ENCODE data around the gene NSFL1C.
A peak's percentile ranks its signal among the peaks of the same experiment; 100 is the strongest.
"Not testable (repeated sequence)": the region's sequence is repeated elsewhere in the genome, so short reads cannot be mapped to it uniquely, and the experiment has no call there.

NSFL1C gene

DNA sequence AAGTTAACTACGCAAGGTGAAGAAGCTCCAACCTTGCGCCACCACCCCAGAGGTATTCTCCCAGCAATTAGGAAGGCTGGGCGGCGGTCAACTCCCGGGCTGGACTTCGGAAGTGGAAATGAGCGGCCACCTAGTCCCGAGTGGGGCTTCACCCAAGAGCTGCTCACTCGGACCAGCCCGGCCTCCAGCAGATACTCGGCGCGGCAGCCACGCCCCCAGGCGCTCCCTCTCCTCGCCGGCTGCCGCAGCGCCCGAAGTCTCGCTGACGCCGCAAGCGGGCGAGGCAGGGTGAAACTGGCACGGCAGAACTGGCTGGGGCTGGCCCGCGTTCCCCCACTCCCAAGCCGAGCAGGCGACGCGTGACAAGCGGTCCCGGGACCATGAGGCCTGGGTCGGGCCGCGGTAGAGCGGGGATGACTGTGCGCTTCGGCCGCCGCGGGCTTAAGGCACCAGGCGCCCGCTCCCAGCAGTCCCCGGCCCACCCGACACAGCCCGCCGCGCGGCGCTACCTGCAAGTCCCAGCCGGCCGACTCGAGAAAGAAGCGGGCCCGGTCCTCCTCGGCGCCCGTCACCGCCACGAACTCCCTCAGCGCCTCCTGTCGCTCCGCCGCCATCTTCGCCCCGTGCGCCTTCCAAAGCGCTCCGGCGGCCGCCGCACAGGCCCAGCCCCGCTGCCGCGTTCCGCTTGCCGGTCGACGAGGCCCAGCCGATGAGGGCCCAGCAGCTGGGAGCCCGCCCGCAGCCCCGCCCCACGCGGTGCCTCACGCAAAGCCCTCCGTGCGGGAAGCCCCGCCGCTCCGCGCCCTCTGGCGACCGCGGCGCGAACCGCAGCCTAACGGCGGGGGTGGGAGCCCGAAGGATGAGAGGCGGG lies at the start of gene NSFL1C:
NSFL1C (minus strand) TSS at position 639 of the 871 bp plus-strand sequence; CDS start at position 614, 25 bp downstream.
- DNase-seq, result peak; percentile 40

DNA sequence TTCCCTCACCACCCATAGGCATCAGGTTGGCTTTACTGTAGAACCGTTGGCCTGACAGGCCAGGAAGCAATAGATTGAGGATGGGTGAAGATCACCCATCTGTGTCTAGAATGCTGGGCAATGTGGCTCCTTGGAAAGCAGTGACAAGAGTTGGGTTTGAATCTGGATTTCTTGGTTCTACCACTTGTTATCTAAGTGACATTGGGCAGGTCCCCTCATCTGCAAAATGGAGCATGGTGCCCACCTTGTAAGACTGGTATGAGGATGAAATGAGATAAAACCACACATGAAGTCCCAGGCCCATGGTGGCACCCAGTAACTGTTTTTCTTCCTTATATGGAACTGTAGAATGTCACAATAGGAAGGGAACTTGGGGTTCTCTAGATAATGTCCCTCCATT lies 47.2 kb upstream of the NSFL1C start:
- DNase-seq, result no peak

DNA sequence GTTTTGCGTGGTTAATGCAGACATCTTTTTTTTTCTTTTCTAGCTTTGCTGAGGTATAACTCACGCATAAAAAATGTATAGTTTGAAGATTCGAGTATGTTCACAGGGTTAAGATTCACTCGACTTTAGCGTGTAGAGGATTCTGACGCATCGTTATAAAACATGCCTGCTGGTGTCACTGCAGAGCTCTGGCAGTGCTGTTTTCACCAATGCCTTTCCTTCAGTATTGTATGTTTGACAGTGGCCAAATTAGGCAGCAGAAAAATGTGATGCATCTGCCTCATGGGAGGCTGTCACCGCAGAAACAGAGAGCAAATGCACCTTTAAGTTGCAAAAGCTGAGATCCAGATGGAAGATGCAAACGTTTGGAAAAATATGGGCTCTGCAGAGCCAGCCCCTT lies 42.6 kb upstream of the NSFL1C start:
- no peak for DNase-seq

DNA sequence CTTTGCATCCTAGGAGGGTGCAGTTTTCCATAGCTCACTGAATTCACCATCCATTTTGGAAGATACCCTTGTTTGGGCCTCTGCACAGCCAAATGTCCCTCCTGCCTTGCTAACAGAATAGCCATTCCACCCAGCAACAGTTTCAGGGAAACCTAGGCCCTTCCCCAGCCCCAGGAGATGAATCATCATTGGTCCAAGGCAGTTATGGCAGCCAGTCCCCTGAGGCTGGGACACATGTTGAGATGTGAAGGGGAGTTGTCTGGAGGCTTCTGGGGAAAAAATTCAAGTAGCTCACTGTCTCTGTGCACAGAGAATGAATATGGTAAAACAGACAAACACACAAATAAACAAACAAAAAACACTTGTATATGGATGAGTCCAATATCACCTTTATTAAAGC lies 41.9 kb upstream of the NSFL1C start:
- DNase-seq, result no peak

DNA sequence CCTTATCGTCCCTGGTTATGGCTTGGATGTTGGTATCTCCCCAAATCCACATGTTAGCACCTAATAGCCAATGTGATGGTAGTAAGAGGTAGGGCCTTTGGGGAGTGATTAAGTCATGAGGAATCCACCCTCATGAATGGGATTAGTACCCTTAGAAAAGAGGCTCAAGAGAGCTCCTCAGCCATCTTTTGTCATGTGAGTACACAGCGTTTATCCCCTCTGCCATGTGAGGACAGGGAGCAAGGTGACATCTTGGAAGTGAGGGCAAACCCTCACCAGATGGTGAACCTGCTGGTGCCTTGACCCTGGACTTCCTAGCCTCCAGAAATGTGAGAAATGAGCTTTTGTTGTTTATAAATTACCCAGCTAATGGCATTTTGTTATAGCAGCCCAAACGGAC lies 40.6 kb upstream of the NSFL1C start:
- no peak for DNase-seq

DNA sequence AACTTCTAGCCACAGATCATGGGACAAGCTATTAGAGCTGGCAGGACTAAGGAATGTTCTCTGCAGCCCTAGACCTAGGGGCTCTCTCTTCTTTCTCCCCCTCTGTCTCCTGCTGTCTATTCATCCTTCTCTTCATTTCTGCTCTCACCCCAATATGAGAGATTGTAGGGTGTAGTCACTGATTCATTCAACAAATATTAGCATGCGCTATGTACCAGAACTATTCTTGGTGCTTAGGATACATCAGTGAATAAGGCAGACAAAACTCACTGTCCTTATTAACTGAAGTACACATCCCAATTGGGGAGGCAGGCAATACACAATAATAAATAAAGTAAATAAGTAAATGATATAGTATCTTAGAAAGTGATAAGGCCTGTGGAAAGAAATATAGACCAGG lies 39.2 kb upstream of the NSFL1C start:
- no peak for DNase-seq

DNA sequence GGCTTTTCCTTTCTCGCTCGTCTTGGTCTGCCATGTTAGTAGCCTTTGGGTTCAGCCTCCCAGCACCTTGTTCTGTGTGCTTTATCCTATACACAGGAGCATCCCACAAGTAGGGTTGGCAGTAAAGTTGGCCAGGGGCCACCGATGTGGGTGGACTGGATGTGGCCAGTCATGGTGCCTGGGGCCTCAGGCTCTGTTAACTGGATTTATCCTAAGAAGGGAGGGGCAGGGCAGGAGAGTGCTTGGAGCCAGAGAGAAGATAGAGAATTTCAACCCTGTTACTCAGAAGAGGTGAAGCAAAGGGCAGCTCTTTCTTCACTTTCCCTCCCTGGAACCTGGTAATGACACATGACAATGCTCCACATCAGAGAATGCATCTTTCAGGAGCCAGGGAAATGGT lies 38.7 kb upstream of the NSFL1C start:
- no peak for DNase-seq

DNA sequence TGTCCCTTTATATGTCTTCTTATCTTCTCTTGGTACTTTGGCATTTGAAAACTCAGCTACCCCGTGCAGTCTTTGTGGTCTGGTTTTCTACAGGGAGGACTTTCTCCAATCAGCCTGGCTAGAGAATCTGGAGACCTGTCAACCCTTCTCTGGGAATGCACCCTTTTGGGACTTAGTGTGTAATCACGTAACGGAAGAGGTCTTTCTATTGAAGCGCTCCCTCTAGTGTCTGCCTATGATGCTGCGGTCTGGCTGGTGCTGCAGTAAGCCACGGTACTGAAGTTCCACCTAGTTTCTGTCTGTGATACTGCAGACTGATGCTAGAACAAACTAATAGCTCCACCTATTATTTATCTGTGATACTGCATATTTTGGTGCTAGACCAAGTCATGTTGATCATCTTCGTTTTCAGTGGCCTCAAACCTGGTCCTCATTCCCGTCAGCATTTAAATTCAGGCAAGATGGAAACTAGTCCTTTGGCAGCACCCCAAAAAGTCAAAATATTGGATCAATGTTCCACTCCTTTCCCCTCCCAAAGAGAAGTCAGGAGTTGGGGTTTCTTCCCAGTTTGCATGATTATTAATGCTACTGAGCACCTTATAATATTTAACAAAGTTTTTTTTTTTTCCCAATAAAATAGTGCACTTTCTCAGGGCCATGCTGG lies 37.0 kb upstream of the NSFL1C start:
- DNase-seq, result peak; percentile 88

DNA sequence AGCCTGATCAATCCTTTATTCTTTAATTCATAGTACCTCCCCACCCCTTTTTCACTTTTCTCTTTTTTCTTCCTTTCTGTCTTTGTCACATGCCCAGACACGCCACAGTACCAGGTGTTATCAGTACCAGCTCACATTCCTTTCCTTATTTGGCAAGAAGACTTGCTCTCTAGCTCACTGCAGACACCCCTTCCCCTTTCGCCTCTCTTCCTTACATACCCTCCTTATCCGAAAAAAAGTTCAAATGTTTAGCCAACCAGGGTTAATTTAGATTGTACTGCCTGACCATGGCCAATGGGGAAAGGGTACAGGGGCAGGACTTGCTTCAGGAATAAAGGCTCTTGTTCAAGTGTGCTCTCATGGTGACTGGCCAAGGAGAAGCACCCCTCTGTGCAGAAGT lies 33.8 kb upstream of the NSFL1C start:
- DNase-seq, result no peak

DNA sequence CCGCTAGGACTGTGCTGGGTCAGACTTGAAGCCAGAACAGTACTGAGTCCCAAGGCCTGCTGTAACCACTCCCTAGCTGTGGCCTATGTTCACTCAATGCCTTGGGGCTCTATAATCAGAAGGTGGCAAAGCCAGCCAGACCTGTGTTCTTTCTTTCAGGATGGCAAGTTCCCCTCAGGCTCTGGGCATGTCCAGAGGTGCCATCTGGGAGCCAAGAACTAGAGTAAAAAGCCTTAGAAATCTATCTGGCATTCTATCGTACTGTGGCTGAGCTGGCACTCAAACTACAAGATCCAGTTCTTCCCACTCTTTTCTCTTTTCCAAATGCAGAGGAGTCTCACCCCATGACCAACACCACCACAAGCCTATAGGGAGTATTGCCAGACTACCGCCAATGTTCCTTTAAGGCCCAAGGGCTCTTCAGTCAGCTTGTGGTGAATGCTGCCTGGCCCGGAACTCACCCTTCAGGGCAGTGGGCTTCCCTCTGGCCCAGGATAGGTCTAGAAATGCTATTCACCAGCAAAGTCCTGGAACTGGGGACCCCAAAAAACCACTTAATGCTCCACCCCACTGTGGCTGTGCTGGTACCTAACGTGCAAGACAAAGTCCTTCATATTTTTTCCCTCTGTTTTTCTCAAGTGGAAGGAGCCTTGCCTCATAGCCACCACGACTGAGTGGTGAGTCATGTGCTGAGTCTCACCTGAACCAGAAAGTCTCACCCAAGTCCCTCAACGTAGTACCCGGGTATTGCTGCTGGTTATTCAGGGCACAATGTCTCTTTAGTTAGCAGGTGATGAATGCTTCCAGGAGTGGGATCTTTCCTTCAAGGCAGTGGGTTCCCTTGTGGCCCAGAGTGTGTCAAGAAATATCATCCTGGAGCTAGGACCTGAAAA lies 33.1 kb upstream of the NSFL1C start:
- DNase-seq, result no peak

DNA sequence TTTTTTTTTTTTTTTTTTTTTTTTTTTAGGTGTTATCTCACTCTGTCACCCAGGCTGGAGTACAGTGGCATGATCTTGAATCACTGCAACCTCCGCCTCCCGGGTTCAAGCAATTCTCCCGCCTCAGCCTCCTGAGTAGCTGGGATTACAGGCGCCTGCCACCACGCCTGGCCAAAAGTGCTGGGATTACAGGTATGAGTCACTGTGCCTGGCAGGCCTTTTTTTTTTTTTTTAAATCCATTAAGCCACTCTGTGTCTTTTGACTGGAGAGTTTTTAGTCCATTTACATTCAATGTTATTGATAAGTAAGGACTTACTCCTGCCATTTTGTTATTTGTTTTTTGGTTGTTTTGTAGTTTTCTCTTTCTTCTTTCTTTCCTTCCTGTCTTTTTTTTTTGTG lies 30.7 kb upstream of the NSFL1C start:
- DNase-seq, result not testable (repeated sequence)

DNA sequence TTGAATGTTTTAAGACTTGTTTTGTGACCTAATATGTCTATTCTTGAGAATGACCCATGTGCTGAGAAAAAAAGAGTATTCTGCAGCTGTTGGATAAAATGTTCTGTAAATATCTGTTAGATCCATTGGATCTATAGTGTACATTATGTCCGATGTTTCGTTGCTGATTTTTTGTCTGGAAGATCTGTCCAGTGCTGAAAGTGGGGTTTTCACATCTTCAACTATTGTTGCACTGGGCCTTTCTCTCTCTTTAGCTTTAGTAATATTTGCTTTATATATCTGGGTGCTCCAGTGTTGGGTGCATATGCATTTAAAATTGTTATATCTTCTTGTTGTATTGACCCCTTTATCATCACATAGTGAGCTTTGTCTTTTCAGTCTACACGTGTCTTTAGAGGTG lies 30.3 kb upstream of the NSFL1C start:
- DNase-seq, result no peak

DNA sequence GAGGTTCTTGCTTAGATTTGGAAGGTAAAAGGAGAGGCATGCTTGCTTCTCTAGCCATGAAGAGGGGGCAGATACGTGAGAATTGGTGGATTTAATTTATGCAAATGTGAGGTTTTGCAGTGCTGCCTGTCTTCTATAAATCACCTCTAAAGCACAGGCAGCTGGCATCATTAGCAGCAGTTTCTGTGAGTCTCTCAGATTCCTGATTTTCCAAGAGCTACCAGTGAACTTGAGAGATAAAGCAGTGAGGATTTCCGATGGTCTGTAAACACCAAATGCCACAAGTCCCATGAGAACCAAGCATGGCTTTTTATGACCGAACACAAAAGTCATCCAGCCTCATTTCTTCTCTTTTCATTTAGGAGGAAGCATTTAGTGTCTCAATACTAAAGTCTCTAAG lies 27.8 kb upstream of the NSFL1C start:
- DNase-seq, result no peak

DNA sequence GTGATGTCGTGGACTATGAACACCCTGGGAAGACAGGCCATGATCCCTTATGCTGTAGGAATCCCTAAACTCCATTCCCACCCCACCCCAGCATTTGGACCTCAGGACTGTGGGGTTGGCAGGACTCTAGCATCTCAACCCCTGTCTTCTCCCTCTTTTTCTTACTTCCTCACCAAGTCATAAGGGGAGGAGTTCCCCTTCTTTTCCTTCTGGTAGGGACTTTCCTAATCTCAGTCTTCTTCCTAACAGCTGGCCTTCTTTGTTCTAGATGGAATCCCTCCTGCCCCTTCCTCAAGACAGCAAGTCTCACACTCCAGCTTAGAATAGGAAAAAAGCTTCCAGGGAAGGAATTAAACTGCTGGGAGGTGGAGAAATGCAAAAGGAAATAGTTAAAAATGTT lies 26.9 kb upstream of the NSFL1C start:
- no peak for DNase-seq

DNA sequence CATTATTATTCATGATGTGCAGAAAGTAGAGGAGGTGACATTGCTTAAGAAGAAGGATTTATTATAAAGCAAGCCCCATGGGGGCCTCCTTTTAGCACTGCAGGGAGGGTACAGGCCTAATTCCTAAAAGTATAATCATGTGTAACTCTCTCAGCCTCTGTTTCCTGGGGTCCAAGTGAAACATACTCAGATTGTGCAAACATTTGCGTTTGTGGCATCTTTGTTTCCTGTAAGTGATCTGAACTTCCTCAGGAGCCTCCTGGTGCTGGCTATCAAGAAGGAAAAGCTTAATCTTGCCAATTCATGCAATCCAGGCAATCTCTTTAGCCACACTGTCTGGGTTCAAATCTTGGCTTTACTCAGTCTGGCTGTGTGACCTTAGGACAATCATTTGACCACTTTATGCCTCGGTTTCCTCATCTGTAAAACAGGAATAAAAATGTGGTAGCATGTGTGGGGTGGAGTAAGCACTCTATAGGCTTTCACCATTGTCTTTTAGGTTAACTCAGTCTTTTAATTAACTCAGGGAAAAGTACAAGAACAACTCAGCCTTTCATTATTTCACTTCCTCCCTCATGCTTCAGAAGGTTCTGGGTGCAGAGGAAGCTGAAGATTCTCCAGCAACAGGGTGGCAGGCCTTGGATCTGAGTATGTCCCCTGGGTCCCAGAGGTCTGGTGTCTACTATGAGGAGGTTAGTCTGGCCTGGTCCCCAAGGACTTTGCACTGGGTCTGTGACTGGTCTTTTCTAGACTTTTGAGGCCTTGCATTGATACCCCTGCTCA lies 25.4 kb upstream of the NSFL1C start:
- DNase-seq, result no peak

DNA sequence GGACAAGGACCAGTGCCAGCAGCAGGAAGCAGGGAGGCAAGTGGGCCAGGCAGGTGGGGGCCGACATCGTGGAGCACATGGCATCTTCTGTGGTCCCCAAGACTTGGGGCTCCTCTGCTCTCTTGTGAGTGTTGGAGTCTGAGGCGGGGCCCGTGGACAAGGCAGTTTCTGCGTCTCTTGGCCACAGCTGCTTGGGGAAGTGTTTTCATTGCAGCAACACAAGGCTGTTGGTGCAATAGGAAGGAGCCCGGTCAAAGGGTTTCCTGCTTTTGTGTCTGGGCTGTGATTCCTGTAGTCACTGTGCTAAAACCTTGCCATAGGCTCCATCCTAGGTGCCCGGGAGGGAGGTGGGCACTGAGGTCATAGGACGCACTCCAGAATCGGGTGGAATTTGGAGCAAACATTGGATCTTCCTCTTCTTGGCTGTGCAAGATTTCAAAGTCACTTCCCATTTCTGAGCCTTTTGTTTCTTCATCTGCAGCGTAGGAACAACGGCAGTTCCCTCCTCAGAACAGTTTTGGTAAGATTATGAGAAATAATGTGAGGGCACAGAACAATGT lies 24.7 kb upstream of the NSFL1C start, which contains the start of gene SIRPB2:
SIRPB2 (minus strand) TSS at position 140 of the 560 bp plus-strand sequence; CDS start at position 79, 61 bp downstream.
- DNase-seq, result no peak

DNA sequence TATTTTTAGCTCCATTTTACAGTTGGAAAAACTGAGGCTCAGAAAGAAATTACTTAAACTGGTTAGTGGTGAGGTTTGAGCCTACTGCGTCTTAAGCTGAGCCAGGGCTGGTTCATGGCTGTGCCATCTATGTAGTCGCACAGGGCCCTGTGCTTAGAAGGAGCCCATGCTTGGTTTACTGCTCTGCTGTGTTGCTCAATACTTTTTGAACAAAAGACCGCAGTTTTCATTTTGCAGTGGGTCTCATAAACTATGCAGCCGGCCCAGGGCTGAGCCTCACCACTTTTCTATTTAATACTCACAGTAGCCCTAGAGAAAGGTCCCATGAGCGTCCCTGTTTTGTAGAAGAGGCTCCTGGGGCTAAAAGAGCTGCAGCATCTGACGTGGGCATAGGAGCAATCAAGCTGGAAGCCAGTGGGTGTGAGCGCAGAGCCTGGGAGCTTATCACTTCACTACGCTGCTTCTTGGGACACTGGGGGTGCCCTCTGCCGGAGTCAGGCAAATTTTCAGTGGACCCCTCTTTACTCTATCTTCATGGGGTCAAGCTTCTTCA lies 24.1 kb upstream of the NSFL1C start:
- DNase-seq, result no peak

DNA sequence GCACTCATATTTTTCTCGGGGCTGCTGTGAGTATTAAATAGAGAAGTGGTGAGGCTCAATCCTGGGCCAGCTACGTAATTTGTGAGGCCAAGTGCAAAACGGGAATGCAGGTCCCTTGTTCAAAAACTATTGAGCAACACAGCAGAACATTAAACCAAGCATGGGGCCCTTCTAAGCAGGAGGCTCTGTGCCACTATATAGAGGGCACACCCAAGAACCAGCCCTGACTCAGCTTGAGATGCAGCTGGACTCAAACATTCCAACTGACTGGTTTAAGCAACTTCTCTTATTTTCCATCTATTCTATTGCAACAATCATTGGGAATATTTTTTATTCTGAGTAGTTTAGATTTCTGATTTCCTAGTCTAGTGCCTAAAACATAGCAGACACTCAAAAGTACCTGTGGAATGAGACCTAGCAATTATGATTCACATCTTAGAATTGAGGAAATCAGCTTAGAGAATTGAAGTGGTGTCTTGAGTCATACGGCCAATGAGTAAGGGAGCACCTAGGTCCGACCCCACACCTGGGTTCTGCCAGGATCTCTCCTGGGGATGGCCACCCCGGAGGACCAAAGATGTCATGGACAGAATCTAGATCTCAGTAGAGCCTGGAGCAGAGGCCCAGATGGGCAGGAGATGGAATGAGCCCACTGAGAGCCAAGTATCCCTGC lies 23.3 kb upstream of the NSFL1C start:
- no peak for DNase-seq

DNA sequence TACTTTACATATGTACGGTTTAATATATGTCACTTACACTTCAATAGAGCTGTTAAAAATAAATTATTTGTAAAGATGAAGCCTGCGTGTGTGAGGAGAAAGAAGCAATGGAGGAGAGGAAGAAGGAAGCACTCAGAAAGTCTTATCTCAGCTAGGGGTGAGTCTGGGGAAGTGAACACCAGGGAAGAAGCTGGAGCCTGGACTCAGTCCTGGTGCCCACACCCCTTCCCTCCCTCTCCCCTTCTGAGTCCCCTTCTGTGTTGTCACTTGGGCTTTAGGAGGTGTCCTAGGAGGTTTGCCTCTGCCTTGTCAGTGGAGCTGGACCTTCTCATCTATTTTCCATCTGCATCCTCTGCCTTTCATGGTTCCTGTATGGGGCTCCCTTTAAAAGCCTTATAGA lies 22.7 kb upstream of the NSFL1C start:
- no peak for DNase-seq

DNA sequence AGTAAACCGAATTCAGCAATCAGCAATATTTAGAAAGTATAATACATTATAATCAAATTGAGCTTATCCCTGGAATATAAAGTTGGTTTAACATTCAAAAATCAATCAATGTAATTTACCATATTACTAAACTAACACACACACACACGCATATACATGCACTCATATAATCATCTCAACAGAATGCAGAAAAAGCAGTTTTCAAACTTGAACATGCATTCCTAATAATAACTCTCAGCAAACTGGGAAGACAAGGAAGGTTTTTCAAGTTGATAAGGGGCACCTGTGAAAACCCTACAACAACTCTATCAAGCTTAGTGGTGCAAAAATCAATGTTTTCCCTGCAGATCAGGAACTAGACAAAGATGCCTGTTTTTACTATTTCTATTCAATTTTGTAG lies 19.9 kb upstream of the NSFL1C start:
- no peak for DNase-seq

DNA sequence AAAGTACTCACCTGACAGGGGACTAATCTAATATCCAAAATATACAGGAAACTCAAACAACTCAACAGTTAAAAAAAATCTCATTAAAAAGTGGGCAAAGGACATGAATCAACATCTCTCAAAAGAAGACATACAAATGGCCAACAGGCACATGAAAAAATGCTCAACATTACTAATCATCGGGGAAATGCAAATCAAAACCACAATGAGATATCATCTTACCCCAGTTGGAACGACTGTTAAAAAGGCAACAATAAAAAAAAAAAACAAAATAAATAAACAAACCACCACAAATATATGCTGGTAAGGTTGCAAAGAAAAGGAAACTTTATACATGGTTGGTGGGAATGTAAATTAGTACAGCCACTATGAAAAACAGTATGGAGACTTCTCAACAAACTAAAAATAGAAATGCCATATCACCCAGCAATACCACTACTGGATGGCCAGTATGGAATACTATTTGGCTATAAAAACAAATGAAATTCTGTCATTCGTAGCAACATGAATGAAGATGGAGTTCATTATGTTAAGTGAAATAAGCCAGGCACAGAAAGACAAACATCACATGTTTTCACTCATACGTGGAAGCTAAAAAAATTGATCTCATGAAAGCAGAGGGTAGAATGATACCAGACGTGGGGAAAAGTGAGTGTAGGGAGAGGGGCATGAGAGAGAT lies 17.9 kb upstream of the NSFL1C start:
- no peak for DNase-seq

All from NCI-H524 treated with DMSO at 0.1 percent for 48 hours (cell line).